HepG2 (cell line): ENCODE measurements around the gene CCDC158.

ENCODE experiments used
- AKAP8 ChIP-seq: sonication (generic); formaldehyde crosslinking; IDR thresholded peaks from 2 replicates; pipeline ENCODE4 v1.5.1; 2020; ENCODE audit warnings: mild to moderate bottlenecking, missing genetic modification reagents
- CEBPB ChIP-seq: IDR thresholded peaks from 2 replicates; pipeline ENCODE4 v1.6.1; 2011; ENCODE audit warnings: low read depth, low read length, improper control_type of control experiment, borderline replicate concordance
- MEIS2 ChIP-seq: sonication (generic); formaldehyde crosslinking; IDR thresholded peaks from 2 replicates; pipeline ENCODE4 v1.9.0; 2021; ENCODE audit warnings: mild to moderate bottlenecking, missing genetic modification reagents
- NCOA5 ChIP-seq: sonication (generic); formaldehyde crosslinking; IDR thresholded peaks from 2 replicates; pipeline ENCODE4 v1.4.0; 2020; ENCODE audit warnings: missing genetic modification reagents
- ZFP36 ChIP-seq: fragments of 150-350 bp; IDR thresholded peaks from 2 replicates; pipeline ENCODE4 v1.6.1; 2018; ENCODE audit warnings: borderline replicate concordance, low read length, low read depth; ENCODE audit not compliant: partially characterized antibody
- TF ChIP-seq, protein P1 (sequence below): sonication (generic); formaldehyde crosslinking; IDR thresholded peaks from 2 replicates; pipeline ENCODE4 v1.5.0; 2020; ENCODE audit warnings: mild to moderate bottlenecking, missing genetic modification reagents, moderate library complexity

DNA sequence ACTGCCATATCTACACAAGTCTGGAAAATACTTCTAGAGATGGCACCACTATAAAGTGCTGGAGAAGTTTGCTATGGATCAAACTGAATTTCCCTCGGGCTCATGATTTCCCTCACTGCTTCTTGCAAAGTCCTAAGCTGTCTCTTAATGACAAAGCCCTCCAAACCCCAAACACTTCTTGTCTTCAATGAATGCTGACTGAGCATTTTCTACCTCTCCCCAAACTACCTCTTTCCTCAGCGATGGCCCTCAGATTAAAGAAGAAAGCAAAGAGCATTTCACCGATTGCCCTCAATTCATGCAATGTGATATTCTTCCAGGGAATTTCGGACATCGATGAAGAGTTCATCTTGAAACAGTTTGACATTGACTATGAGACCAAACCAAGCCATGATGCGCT is 149.7 kb downstream of the CCDC158 start:
- TF ChIP-seq MEIS2 (CRISPR knock-in tag), result no peak
- TF ChIP-seq, protein P1, sequence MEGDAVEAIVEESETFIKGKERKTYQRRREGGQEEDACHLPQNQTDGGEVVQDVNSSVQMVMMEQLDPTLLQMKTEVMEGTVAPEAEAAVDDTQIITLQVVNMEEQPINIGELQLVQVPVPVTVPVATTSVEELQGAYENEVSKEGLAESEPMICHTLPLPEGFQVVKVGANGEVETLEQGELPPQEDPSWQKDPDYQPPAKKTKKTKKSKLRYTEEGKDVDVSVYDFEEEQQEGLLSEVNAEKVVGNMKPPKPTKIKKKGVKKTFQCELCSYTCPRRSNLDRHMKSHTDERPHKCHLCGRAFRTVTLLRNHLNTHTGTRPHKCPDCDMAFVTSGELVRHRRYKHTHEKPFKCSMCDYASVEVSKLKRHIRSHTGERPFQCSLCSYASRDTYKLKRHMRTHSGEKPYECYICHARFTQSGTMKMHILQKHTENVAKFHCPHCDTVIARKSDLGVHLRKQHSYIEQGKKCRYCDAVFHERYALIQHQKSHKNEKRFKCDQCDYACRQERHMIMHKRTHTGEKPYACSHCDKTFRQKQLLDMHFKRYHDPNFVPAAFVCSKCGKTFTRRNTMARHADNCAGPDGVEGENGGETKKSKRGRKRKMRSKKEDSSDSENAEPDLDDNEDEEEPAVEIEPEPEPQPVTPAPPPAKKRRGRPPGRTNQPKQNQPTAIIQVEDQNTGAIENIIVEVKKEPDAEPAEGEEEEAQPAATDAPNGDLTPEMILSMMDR (CRISPR knock-in tag), result no peak
- no peak for TF ChIP-seq AKAP8 (CRISPR knock-in tag)
- no peak for TF ChIP-seq CEBPB
- no peak for TF ChIP-seq ZFP36
- TF ChIP-seq NCOA5, result no peak
